OCI-LY3 (cell line): ENCODE measurements around the gene SMARCA4.

Experiments used
- CTCF ChIP-seq: fragments of 200-600, 300-600 bp; sonication (generic); IDR thresholded peaks from 2 replicates; pipeline ENCODE4 v1.5.1; 2014; ENCODE audit warnings: antibody characterized with exemption, low read length, low read depth
- EZH2phosphoT487 ChIP-seq: fragments of 200-600 bp; shearing (Covaris generic); IDR thresholded peaks from 2 replicates; pipeline ENCODE4 v1.6.1; 2018; ENCODE audit warnings: antibody characterized with exemption, mixed run types, low read depth

- TF ChIP-seq CTCF (no peak), EZH2phosphoT487 (no peak)
Measured at GRCh38 chr19:11033763-11034162, 72.9 kb downstream of the SMARCA4 start.
